NT2/D1 (cell line): ENCODE results near the gene KITLG.

ENCODE experiments used
- YY1 ChIP-seq: IDR thresholded peaks from 2 replicates; pipeline ENCODE4 v1.6.1; 2011; ENCODE audit not compliant: insufficient read length, insufficient read depth
- ZNF274 ChIP-seq: IDR thresholded peaks from 2 replicates; pipeline ENCODE4 v1.6.1; 2011; ENCODE audit warnings: mild to moderate bottlenecking, low read depth, low read length

- no peak for TF ChIP-seq ZNF274
- no peak for TF ChIP-seq YY1
Measured at GRCh38 chr12:88450136-88450535, 130.1 kb downstream of the KITLG start.
